Measurements from ENCODE around the gene DMTF1. TPM values are rescaled to one million over a fixed set of nuclear protein-coding genes. Genes with fewer than 3 reads are reported as not detected.

The DMTF1 gene
- total RNA-seq, 2 donors from 2014 or later: 75.5 to 122 TPM

DNA sequence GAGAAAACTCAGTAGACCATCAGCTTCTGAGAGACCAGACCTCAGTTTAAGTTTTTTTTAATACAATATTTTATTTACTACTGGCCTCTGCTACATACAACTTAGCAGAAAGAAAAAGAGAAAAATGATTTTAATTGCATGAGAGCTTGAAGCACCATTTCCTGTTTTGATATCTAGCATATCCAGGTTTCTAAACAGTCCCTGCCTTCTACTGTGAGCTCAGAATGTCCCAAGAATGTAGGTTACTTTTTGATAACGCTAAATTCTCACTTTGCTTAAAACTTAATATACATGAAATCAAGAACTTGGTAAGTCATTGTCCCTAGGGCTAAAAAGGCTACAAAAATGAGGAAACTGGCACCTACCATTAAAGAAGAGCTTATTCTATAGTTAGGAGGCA, 60.2 kb downstream of the DMTF1 start:
- Histone ChIP-seq H3K27me3 (no peaks in the 10 kb centered on the region), H3K36me3 (replicated peaks in 1 of 2; ENCODE audit: insufficient read depth in 1 of 2, low read depth in 2 of 2) (no peaks in the 10 kb centered on the region), H3K27ac (no peak overlapping the region), H3K9me3 (no peaks in the 10 kb centered on the region), H3K4me1 (peaks cover 22% of the 10 kb centered on the region), H3K4me3 (no peak overlapping the region)
- ATAC-seq: no peak
- no peak for TF ChIP-seq POLR2A (IDR thresholded peaks at IDR 0.05)
- TF ChIP-seq, protein P1, sequence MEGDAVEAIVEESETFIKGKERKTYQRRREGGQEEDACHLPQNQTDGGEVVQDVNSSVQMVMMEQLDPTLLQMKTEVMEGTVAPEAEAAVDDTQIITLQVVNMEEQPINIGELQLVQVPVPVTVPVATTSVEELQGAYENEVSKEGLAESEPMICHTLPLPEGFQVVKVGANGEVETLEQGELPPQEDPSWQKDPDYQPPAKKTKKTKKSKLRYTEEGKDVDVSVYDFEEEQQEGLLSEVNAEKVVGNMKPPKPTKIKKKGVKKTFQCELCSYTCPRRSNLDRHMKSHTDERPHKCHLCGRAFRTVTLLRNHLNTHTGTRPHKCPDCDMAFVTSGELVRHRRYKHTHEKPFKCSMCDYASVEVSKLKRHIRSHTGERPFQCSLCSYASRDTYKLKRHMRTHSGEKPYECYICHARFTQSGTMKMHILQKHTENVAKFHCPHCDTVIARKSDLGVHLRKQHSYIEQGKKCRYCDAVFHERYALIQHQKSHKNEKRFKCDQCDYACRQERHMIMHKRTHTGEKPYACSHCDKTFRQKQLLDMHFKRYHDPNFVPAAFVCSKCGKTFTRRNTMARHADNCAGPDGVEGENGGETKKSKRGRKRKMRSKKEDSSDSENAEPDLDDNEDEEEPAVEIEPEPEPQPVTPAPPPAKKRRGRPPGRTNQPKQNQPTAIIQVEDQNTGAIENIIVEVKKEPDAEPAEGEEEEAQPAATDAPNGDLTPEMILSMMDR (IDR thresholded peaks at IDR 0.05): no peak
- WGBS, 2 donors: 67 to 73% methylated on average over 1 of the region's 1 CpG
- intact Hi-C loops (cut with DNase I): loop anchor here (10.0 kb wide), 1 partner anchor 48 kb away; no protein-coding TSS in a partner anchor
- no peak for DNase-seq

DNA sequence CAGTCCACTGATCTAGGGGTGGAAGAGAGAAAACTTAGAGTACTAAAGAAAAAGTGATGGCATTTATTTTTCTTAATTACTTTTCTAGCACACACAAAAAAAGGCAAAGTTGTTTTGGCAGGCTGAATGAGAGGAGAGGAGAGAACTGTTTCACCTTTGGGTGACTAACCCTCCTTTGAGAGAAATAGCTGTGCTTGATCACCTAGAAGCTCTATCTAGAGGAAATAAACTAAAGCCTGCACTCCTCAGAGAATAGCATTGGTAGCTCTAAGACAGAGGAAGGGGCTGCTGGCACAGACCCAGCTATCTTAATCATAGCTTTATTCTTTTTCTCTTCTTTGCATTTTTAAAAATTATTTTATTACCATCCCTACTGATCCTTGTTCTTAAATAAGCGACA, 61.0 kb downstream of the DMTF1 start:
- Histone ChIP-seq H3K27me3 (no peaks in the 10 kb centered on the region), H3K4me1 (peaks cover 30% of the 10 kb centered on the region), H3K36me3 (replicated peaks in 1 of 2; ENCODE audit: insufficient read depth in 1 of 2, low read depth in 2 of 2) (no peaks in the 10 kb centered on the region), H3K27ac (no peak overlapping the region), H3K4me3 (no peak overlapping the region), H3K9me3 (no peaks in the 10 kb centered on the region)
- WGBS, 2 donors: 63 to 77% methylated on average over 1 of the region's 1 CpG
- no peak for ATAC-seq
- intact Hi-C loops (cut with DNase I): loop anchor here (10.0 kb wide), 1 partner anchor 48 kb away; no protein-coding TSS in a partner anchor
- TF ChIP-seq POLR2A (IDR thresholded peaks at IDR 0.05): no peak
- TF ChIP-seq, protein P1 (IDR thresholded peaks at IDR 0.05): no peak
- no peak for DNase-seq

DNA sequence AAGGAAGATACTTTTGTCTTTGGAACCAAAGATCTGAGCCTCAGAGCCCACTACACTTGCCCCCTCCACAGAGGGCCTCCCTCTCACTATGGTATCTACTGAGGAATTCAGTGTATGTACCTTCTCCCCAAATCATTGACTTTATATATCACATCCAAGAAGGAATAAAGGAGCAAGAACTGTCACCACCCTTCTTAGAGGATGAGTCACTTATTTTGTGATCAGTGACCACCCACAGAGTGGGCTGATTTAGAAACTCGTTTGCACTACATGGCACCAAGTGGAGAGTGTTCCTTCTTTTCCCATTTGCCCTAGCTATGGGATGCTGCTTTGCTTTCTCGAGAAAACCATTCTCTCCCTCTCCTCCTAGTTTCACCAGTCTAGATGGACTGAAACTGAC, 61.6 kb downstream of the DMTF1 start:
- ATAC-seq (no peak), DNase-seq (no peak)
- Histone ChIP-seq H3K4me1 (peaks cover 34% of the 10 kb centered on the region), H3K9me3 (no peaks in the 10 kb centered on the region), H3K36me3 (replicated peaks in 1 of 2; ENCODE audit: insufficient read depth in 1 of 2, low read depth in 2 of 2) (no peaks in the 10 kb centered on the region), H3K27ac (no peak overlapping the region), H3K27me3 (no peaks in the 10 kb centered on the region), H3K4me3 (no peak overlapping the region)
- TF ChIP-seq, protein P1 (IDR thresholded peaks at IDR 0.05): no peak
- no peak for TF ChIP-seq POLR2A (IDR thresholded peaks at IDR 0.05)
- WGBS, 2 donors: 72 to 75% methylated on average over 2 of the region's 2 CpGs
- intact Hi-C loops (cut with DNase I): loop anchor here (10.0 kb wide), 1 partner anchor 49 kb away; no protein-coding TSS in a partner anchor

DNA sequence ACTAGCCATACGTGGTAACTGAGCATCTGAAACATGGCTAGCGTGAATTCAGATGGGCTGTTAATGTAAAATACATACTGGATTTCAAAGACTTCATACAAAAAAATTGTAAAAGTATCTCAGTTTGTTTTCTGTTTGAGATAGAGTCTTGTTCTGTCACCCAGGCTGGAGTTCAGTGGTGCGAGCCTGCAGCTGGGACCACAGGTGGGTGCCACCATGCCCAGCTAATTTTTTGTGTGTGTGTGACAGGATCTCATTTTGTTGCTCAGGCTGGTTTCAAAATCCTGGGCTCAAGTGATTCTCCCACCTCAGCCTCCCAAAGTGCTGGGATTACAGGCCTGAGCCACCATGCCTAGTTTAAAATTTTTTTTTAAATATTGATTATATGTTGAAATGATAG, 62.8 kb downstream of the DMTF1 start:
- DNase-seq: no peak
- peaks cover 34% of the 10 kb centered on the region for H3K4me1 ChIP-seq
- H3K27ac ChIP-seq: no peak overlapping the region
- intact Hi-C loops (cut with DNase I): loop anchor here (10.0 kb wide), 1 partner anchor 50 kb away; no protein-coding TSS in a partner anchor
- no peaks in the 10 kb centered on the region for H3K36me3 ChIP-seq (replicated peaks in 1 of 2; ENCODE audit: insufficient read depth in 1 of 2, low read depth in 2 of 2)
- H3K27me3 ChIP-seq: no peaks in the 10 kb centered on the region
- no peaks in the 10 kb centered on the region for H3K9me3 ChIP-seq
- ATAC-seq: no peak
- WGBS, 2 donors: 97 to 98% methylated on average over 3 of the region's 3 CpGs
- TF ChIP-seq POLR2A (IDR thresholded peaks at IDR 0.05): no peak
- TF ChIP-seq, protein P1 (IDR thresholded peaks at IDR 0.05): no peak
- H3K4me3 ChIP-seq: no peak overlapping the region

Measured in body of pancreas (tissue), 4 donors.